ENCODE measurements around the gene ITIH6. TPM values are rescaled to one million over a fixed set of nuclear protein-coding genes. Genes with fewer than 3 reads are reported as not detected.
"Not testable (repeated sequence)": the region's sequence is repeated elsewhere in the genome, so short reads cannot be mapped to it uniquely, and the experiment has no call there.

ITIH6 gene
- total RNA-seq, 4 donors from 2014 or later = not detected

DNA sequence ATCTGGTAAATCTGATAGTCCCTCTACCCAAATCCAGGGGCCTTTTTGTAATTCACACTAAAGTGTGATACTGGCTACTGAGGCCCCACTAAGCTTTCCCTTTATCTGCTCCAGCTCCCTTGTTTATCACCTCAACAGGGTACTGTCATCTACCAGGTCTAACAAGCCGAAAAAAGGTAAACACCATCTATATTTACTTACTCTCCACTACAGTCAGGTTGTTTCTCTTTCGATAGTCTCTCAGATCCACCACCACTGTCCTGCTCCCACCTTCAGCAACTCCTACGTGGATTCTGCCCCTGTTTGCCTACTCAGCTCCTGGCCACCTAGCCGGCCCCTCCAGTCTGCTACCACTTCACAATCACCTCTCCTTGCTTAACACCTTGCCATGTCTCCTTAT, 3.3 kb downstream of the ITIH6 start:
- Histone ChIP-seq H3K4me1 (no peaks in the 10 kb centered on the region), H3K36me3 (no peaks in the 10 kb centered on the region), H3K27ac (no peak overlapping the region), H3K4me3 (no peak overlapping the region), H3K27me3 (no peaks in the 10 kb centered on the region), H3K9me3 (no peaks in the 10 kb centered on the region)
- no peak for DNase-seq
- no peak for TF ChIP-seq POLR2A (IDR thresholded peaks at IDR 0.05)
- TF ChIP-seq, protein P1, sequence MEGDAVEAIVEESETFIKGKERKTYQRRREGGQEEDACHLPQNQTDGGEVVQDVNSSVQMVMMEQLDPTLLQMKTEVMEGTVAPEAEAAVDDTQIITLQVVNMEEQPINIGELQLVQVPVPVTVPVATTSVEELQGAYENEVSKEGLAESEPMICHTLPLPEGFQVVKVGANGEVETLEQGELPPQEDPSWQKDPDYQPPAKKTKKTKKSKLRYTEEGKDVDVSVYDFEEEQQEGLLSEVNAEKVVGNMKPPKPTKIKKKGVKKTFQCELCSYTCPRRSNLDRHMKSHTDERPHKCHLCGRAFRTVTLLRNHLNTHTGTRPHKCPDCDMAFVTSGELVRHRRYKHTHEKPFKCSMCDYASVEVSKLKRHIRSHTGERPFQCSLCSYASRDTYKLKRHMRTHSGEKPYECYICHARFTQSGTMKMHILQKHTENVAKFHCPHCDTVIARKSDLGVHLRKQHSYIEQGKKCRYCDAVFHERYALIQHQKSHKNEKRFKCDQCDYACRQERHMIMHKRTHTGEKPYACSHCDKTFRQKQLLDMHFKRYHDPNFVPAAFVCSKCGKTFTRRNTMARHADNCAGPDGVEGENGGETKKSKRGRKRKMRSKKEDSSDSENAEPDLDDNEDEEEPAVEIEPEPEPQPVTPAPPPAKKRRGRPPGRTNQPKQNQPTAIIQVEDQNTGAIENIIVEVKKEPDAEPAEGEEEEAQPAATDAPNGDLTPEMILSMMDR (IDR thresholded peaks at IDR 0.05) = no peak

DNA sequence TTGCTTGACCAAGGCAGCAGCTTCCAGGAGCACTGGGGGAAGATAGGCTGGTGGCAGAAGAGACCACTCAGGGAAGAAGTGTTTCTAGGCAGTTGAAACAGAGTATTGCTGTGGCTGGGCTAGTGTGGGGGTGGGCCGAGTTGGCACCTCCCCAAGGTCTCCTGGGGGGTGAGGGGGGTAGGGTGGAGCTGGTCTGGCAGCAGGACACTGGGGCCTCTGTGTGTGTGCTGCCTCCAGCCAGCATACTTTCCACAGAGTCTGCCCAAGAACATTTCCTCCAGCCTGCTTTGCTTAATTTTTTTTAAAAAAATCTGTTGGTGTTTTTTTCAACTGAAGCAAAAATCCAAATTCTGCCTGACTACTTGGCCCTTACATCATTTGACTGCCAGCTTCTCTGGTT, 4.0 kb downstream of the ITIH6 start:
- H3K4me1 ChIP-seq = no peaks in the 10 kb centered on the region
- no peaks in the 10 kb centered on the region for H3K27me3 ChIP-seq
- no peak for DNase-seq
- H3K27ac ChIP-seq = no peak overlapping the region
- TF ChIP-seq POLR2A (IDR thresholded peaks at IDR 0.05) = no peak
- TF ChIP-seq, protein P1 (IDR thresholded peaks at IDR 0.05) = no peak
- no peaks in the 10 kb centered on the region for H3K9me3 ChIP-seq
- H3K36me3 ChIP-seq = no peaks in the 10 kb centered on the region
- no peak overlapping the region for H3K4me3 ChIP-seq

DNA sequence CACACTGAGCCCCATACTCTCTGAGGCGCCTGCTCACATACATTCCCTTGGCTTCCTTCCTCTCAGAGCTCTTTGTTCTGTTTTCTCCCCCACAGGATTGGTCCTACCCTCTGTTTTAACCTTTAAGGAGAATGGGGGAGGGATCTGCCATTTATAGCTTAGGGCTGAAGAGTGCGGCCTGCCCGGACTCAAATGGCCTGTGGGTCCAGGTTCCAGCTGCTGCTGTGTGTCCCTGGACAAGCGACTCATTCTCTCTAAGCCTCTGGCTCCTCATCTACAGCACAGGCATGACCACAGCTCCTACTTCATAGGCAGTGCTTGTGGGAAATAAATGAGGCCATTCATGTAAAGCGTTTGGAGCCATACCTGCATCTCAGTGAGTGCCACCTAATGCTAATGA, 8.7 kb downstream of the ITIH6 start:
- not testable (repeated sequence) for H3K9me3 ChIP-seq, H3K4me1 ChIP-seq, H3K4me3 ChIP-seq, H3K36me3 ChIP-seq, H3K27me3 ChIP-seq, DNase-seq, H3K27ac ChIP-seq

DNA sequence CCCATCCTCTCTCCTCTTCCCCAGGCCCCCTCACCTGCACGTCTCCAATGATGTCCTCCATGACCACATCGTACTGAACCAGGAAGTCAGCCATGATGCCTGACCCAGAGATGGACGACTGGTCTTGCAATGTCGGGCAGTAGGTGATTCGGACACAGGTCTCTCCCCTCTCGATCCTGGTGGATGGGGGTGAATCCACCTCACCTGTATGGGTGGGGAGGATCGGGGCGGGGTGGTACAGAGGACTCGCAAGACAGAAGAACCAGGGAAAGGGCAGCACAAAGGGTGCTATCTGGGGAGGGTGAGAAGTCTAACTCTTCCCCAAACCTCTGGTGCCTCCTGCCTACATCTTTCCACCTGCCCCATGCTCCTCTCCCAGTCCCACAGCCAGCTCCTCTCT, 9.6 kb downstream of the ITIH6 start:
- no peak for TF ChIP-seq POLR2A (IDR thresholded peaks at IDR 0.05)
- TF ChIP-seq, protein P1 (IDR thresholded peaks at IDR 0.05) = no peak
- no peaks in the 10 kb centered on the region for H3K36me3 ChIP-seq

DNA sequence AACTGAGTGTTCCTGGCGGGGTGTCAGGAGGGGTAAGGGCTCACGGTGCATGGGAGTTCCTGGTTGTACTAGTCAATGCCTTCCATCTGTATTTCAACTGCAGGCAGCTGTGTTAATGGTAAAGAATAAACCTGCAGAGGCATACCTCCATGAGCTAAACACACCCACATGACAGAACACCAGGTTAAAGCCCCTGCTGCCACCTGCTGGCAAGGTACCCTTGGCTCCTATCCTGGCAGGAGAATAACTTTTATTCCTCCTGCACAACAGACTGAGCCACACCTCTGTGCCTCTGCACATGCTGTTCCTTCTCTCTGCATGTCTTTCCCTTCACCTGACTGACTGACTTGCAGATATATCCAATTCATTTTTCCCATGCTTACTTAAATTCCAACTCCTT, 11.1 kb downstream of the ITIH6 start:
- H3K27me3 ChIP-seq = no peaks in the 10 kb centered on the region
- no peak for DNase-seq
- H3K4me3 ChIP-seq = no peak overlapping the region
- TF ChIP-seq POLR2A (IDR thresholded peaks at IDR 0.05) = no peak
- TF ChIP-seq, protein P1 (IDR thresholded peaks at IDR 0.05) = peak in 2 of 6 experiments; percentile 28 to 29
- no peaks in the 10 kb centered on the region for H3K9me3 ChIP-seq
- no peak overlapping the region for H3K27ac ChIP-seq
- no peaks in the 10 kb centered on the region for H3K36me3 ChIP-seq
- no peaks in the 10 kb centered on the region for H3K4me1 ChIP-seq

More for the DNA sequence above, 9.6 kb downstream of the ITIH6 start:
- Histone ChIP-seq H3K4me1 (no peaks in the 10 kb centered on the region), H3K4me3 (no peak overlapping the region), H3K27ac (no peak overlapping the region), H3K9me3 (no peaks in the 10 kb centered on the region), H3K27me3 (no peaks in the 10 kb centered on the region)
- no peak for DNase-seq

DNA sequence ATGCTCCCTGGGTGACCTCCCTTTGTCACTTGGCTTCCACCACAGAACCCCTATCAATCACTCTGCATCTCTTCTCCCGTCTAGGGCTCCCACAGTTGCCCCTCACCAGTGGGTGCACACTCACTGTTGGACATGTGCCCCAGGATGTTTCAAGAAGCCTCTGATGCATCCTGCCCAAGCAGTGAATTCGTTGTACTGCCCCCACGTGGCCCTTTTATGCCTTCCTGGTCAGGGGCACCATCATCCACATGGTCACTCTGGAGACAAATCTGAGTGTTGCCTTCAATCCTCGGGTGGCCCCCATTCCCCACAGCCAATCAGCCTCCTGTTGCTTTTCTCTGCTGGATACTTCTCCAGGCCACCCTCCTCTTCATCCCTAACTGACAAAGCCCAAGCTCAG, 12.2 kb downstream of the ITIH6 start:
- H3K36me3 ChIP-seq = no peaks in the 10 kb centered on the region
- no peak overlapping the region for H3K27ac ChIP-seq
- no peak for DNase-seq
- TF ChIP-seq POLR2A (IDR thresholded peaks at IDR 0.05) = no peak
- TF ChIP-seq, protein P1 (IDR thresholded peaks at IDR 0.05) = peak in 1 of 6 experiments; percentile 13
- no peaks in the 10 kb centered on the region for H3K4me1 ChIP-seq
- H3K9me3 ChIP-seq = no peaks in the 10 kb centered on the region
- H3K27me3 ChIP-seq = no peaks in the 10 kb centered on the region
- H3K4me3 ChIP-seq = no peak overlapping the region

Measured in Peyer's patch (tissue), 4 donors.